Measurements from ENCODE around the gene TMED9. TPM values are rescaled to one million over a fixed set of nuclear protein-coding genes. Genes with fewer than 3 reads are reported as not detected.

TMED9 gene
- total and polyA plus RNA-seq, 2 donors (not counting 3 experiments of a cell fraction or from before 2014, with no cell fraction given) = 291 to 331 TPM

DNA sequence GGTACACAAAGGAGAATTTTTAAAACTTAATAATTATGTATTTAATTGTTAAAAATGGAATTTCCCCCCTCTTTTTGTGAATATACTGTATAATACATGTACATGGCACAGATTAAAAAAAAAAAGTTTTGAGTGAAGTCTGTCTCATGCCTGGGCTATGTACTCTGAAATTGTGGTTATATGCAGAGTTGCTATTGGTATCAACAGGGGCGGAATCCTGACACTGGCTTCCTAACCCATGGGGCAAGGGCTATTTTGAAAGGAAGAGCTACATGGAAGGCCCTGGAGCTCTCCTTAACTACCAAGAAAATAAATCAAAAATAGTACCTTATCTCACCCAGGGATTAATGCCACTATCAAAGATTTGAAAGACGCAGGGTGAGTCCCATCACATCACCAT lies 36.8 kb upstream of the TMED9 start:
- Histone ChIP-seq H3K27me3 (ENCODE audit: control insufficient read depth in 2 of 2, insufficient read depth in 2 of 2, low read length in 2 of 2) (peaks cover 0 to 5% of the 10 kb centered on the region in 2 experiments), H2AFZ (ENCODE audit: low read depth, low read length) (no peak overlapping the region), H3K4me1 (ENCODE audit: control insufficient read depth, extremely low read depth, insufficient read depth, low read length) (peaks cover 8% of the 10 kb centered on the region), H3K4me3 (replicated peaks in 1 of 3; ENCODE audit: insufficient read depth in 1 of 3, low read depth in 1 of 3, low read length in 3 of 3) (no peak overlapping the region), H3K27ac (ENCODE audit: insufficient read depth, low read depth, low read length) (no peak overlapping the region), H3K9me1 (replicated peaks; ENCODE audit: control insufficient read depth, extremely low read depth, insufficient read depth, low read length) (no peaks in the 10 kb centered on the region), H3K36me3 (ENCODE audit: control insufficient read depth in 2 of 2, extremely low read depth in 1 of 2, insufficient read depth in 2 of 2, low read length in 2 of 2) (peaks cover 0 to 3% of the 10 kb centered on the region in 2 experiments), H3K9ac (replicated peaks; ENCODE audit: extremely low read depth, insufficient read depth, low read length) (no peak overlapping the region), H3K9me3 (replicated peaks; ENCODE audit: control insufficient read depth, insufficient read depth, low read length) (no peaks in the 10 kb centered on the region), H3K4me2 (ENCODE audit: insufficient read depth, low read length) (peak overlapping the region; percentile 65), H4K20me1 (replicated peaks; ENCODE audit: control insufficient read depth, extremely low read depth, insufficient read depth, low read length) (no peaks in the 10 kb centered on the region), H3K79me2 (ENCODE audit: control insufficient read depth, insufficient read depth, low read length) (peaks cover 33% of the 10 kb centered on the region)
- DNase-seq (ENCODE audit: low read depth, low spot score) = no peak
- ChIA-PET CTCF (no interaction called here), POLR2A (no interaction called here)
- intact Hi-C loops (cut with micrococcal nuclease) = no loop called here
- TF ChIP-seq FOS (IDR thresholded peaks at IDR 0.05; ENCODE audit: borderline replicate concordance, insufficient read depth, low read length) = no peak
- no peak for TF ChIP-seq POLR2A (IDR thresholded peaks at IDR 0.05; ENCODE audit: low read depth, low read length)
- TF ChIP-seq JUN (IDR thresholded peaks at IDR 0.05; ENCODE audit: borderline replicate concordance, insufficient read depth, insufficient read length, low read depth) = no peak
- no peak for TF ChIP-seq GATA2 (IDR thresholded peaks at IDR 0.05; ENCODE audit: insufficient read depth, insufficient read length, low read depth, low read length)
- TF ChIP-seq, protein P1, sequence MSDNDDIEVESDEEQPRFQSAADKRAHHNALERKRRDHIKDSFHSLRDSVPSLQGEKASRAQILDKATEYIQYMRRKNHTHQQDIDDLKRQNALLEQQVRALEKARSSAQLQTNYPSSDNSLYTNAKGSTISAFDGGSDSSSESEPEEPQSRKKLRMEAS (IDR thresholded peaks at IDR 0.05; ENCODE audit: insufficient read depth, insufficient read length) = no peak
- TF ChIP-seq MYC (IDR thresholded peaks at IDR 0.05; ENCODE audit: low read depth, low read length) = no peak
- no peak for TF ChIP-seq EZH2 (IDR thresholded peaks at IDR 0.05; ENCODE audit: borderline replicate concordance, low read depth, low read length, severe bottlenecking)
- TF ChIP-seq POLR2AphosphoS5 (IDR thresholded peaks at IDR 0.05; ENCODE audit: insufficient read depth, low read depth, low read length) = no peak
- dilution Hi-C loops (cut with MboI; ENCODE audit: extremely low pct_ligation_motif_present, low sequenced_read_pairs) = no loop called here
- FAIRE-seq = no peak
- BruUV-seq (replicated peaks) = no TSS peak

DNA sequence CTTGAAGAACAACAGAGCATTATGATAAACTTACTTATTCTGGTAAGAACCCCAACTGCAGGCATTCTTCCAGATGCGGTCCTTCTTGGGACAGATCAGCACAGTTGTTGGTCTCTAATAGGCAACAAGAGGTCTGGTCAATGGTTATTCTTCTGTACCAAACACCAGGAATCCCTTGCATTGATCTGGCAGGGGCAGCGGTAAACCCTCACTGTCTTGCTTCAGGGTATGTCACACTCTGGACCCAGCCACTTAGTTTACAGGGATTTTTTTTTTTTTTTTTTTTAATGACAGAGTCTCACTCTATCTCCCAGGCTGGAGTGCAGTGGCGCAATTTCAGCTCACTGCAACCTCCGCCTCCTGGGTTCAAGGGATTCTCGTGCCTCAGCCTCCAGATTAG lies 36.3 kb upstream of the TMED9 start:
- intact Hi-C loops (cut with micrococcal nuclease) = no loop called here
- dilution Hi-C loops (cut with MboI; ENCODE audit: extremely low pct_ligation_motif_present, low sequenced_read_pairs) = no loop called here
- H3K4me2 ChIP-seq (ENCODE audit: insufficient read depth, low read length) = no peak overlapping the region
- no peak overlapping the region for H3K4me3 ChIP-seq (replicated peaks in 1 of 3; ENCODE audit: insufficient read depth in 1 of 3, low read depth in 1 of 3, low read length in 3 of 3)
- no TSS peak for BruUV-seq (replicated peaks)
- no peak overlapping the region for H3K27ac ChIP-seq (ENCODE audit: insufficient read depth, low read depth, low read length)
- TF ChIP-seq MYC (IDR thresholded peaks at IDR 0.05; ENCODE audit: low read depth, low read length) (no peak), EZH2 (IDR thresholded peaks at IDR 0.05; ENCODE audit: borderline replicate concordance, low read depth, low read length, severe bottlenecking) (no peak), GATA2 (IDR thresholded peaks at IDR 0.05; ENCODE audit: insufficient read depth, insufficient read length, low read depth, low read length) (no peak), FOS (IDR thresholded peaks at IDR 0.05; ENCODE audit: borderline replicate concordance, insufficient read depth, low read length) (no peak), POLR2A (IDR thresholded peaks at IDR 0.05; ENCODE audit: low read depth, low read length) (no peak), JUN (IDR thresholded peaks at IDR 0.05; ENCODE audit: borderline replicate concordance, insufficient read depth, insufficient read length, low read depth) (no peak), POLR2AphosphoS5 (IDR thresholded peaks at IDR 0.05; ENCODE audit: insufficient read depth, low read depth, low read length) (no peak)
- TF ChIP-seq, protein P1 (IDR thresholded peaks at IDR 0.05; ENCODE audit: insufficient read depth, insufficient read length) = no peak
- TF ChIP-seq, protein P2, sequence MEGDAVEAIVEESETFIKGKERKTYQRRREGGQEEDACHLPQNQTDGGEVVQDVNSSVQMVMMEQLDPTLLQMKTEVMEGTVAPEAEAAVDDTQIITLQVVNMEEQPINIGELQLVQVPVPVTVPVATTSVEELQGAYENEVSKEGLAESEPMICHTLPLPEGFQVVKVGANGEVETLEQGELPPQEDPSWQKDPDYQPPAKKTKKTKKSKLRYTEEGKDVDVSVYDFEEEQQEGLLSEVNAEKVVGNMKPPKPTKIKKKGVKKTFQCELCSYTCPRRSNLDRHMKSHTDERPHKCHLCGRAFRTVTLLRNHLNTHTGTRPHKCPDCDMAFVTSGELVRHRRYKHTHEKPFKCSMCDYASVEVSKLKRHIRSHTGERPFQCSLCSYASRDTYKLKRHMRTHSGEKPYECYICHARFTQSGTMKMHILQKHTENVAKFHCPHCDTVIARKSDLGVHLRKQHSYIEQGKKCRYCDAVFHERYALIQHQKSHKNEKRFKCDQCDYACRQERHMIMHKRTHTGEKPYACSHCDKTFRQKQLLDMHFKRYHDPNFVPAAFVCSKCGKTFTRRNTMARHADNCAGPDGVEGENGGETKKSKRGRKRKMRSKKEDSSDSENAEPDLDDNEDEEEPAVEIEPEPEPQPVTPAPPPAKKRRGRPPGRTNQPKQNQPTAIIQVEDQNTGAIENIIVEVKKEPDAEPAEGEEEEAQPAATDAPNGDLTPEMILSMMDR (IDR thresholded peaks at IDR 0.05; ENCODE audit: extremely low read depth in 1 of 2, insufficient read depth in 1 of 2, low read depth in 1 of 2, low read length in 2 of 2) = no peak
- peaks cover 29% of the 10 kb centered on the region for H3K79me2 ChIP-seq (ENCODE audit: control insufficient read depth, insufficient read depth, low read length)
- no peak for FAIRE-seq
- H3K9me3 ChIP-seq (replicated peaks; ENCODE audit: control insufficient read depth, insufficient read depth, low read length) = no peaks in the 10 kb centered on the region
- peaks cover 8% of the 10 kb centered on the region for H3K4me1 ChIP-seq (ENCODE audit: control insufficient read depth, extremely low read depth, insufficient read depth, low read length)
- H3K27me3 ChIP-seq (ENCODE audit: control insufficient read depth in 2 of 2, insufficient read depth in 2 of 2, low read length in 2 of 2) = peaks cover 0 to 5% of the 10 kb centered on the region in 2 experiments
- ChIA-PET POLR2A (no interaction called here), CTCF (no interaction called here)
- H2AFZ ChIP-seq (ENCODE audit: low read depth, low read length) = no peak overlapping the region
- H4K20me1 ChIP-seq (replicated peaks; ENCODE audit: control insufficient read depth, extremely low read depth, insufficient read depth, low read length) = no peaks in the 10 kb centered on the region
- H3K36me3 ChIP-seq (ENCODE audit: control insufficient read depth in 2 of 2, extremely low read depth in 1 of 2, insufficient read depth in 2 of 2, low read length in 2 of 2) = peaks cover 0 to 3% of the 10 kb centered on the region in 2 experiments
- no peaks in the 10 kb centered on the region for H3K9me1 ChIP-seq (replicated peaks; ENCODE audit: control insufficient read depth, extremely low read depth, insufficient read depth, low read length)
- H3K9ac ChIP-seq (replicated peaks; ENCODE audit: extremely low read depth, insufficient read depth, low read length) = no peak overlapping the region
- no peak for DNase-seq (ENCODE audit: low read depth, low spot score)
